Loucy (cell line): Measurements from ENCODE around the gene NTNG1.

ENCODE experiments used
- H2AFZ ChIP-seq: fragments of 200-600 bp; sonication (generic); 2 replicates; pipeline ENCODE4 v1.6.0; 2016; ENCODE audit warnings: antibody characterized with exemption, mild to moderate bottlenecking, low read length, moderate library complexity
- H3F3A ChIP-seq: fragments of 200-600 bp; 2 replicates; pipeline ENCODE4 v1.6.0; 2016; ENCODE audit warnings: antibody characterized with exemption, low read depth, mild to moderate bottlenecking
- H3K27me3 ChIP-seq: fragments of 200-600 bp; sonication (generic); 2 replicates; pipeline ENCODE4 v1.6.1; 2014; ENCODE audit warnings: low read length, mild to moderate bottlenecking; ENCODE audit not compliant: insufficient read depth, poor library complexity, severe bottlenecking
- H3K36me3 ChIP-seq: fragments of 200-600 bp; sonication (generic); 2 replicates; pipeline ENCODE4 v1.6.1; 2016; ENCODE audit warnings: low read length; ENCODE audit not compliant: insufficient read depth
- H3K4me1 ChIP-seq: fragments of 200-600 bp; sonication (generic); 2 replicates; pipeline ENCODE4 v1.5.1; 2014; ENCODE audit warnings: low read length, mild to moderate bottlenecking; ENCODE audit not compliant: insufficient read depth, poor library complexity, severe bottlenecking
- H3K4me2 ChIP-seq: fragments of 200-600 bp; sonication (generic); 2 replicates; pipeline ENCODE4 v1.6.0; 2014; ENCODE audit warnings: antibody characterized with exemption, low read length, low read depth, mild to moderate bottlenecking; ENCODE audit not compliant: poor library complexity, severe bottlenecking
- H3K4me3 ChIP-seq: fragments of 200-600 bp; sonication (generic); 2 replicates; pipeline ENCODE4 v1.5.1; 2014; ENCODE audit warnings: low read length, mild to moderate bottlenecking, mixed read lengths; ENCODE audit not compliant: poor library complexity, severe bottlenecking
- H3K79me2 ChIP-seq: fragments of 200-600 bp; sonication (generic); 2 replicates; pipeline ENCODE4 v1.6.1; 2014; ENCODE audit warnings: low read length; ENCODE audit not compliant: insufficient read depth
- H3K9ac ChIP-seq: fragments of 200-600 bp; sonication (generic); 2 replicates; pipeline ENCODE4 v1.6.0; 2014; ENCODE audit warnings: mild to moderate bottlenecking, low read depth, low read length, moderate library complexity; ENCODE audit not compliant: poor library complexity, severe bottlenecking
- H3K9me2 ChIP-seq: fragments of 200-600 bp; sonication (generic); replicated peaks from 2 replicates; pipeline ENCODE4 v1.6.1; 2016; ENCODE audit warnings: low read depth, low read length, mixed read lengths
- H3K9me3 ChIP-seq: fragments of 200-600 bp; sonication (generic); 2 replicates; pipeline ENCODE4 v1.6.1; 2014; ENCODE audit warnings: mild to moderate bottlenecking, antibody characterized with exemption, low read length, low read depth; ENCODE audit not compliant: insufficient read depth
- H4K20me1 ChIP-seq: fragments of 200-600 bp; sonication (generic); 2 replicates; pipeline ENCODE4 v1.6.0; 2014; ENCODE audit warnings: antibody characterized with exemption, low read length, mild to moderate bottlenecking; ENCODE audit not compliant: insufficient read depth, poor library complexity, severe bottlenecking
- CTCF ChIP-seq: fragments of 200-600 bp; sonication (generic); conservative IDR thresholded peaks from 2 replicates; pipeline ENCODE4 v1.5.1; 2014; ENCODE audit warnings: mild to moderate bottlenecking, antibody characterized with exemption, low read length
- EZH2phosphoT487 ChIP-seq: fragments of 200-600 bp; IDR thresholded peaks from 2 replicates; pipeline ENCODE4 v1.6.1; 2018; ENCODE audit warnings: antibody characterized with exemption, mild to moderate bottlenecking, moderate library complexity, borderline replicate concordance

Gene NTNG1

GRCh38 chr1:107263291-107263915, 122.6 kb downstream of the NTNG1 start:
- no peak overlapping the region for H3K9ac ChIP-seq
- no peaks in the 10 kb centered on the region for H3K9me2 ChIP-seq
- no peaks in the 10 kb centered on the region for H3K79me2 ChIP-seq
- H2AFZ ChIP-seq = no peak overlapping the region
- H3K4me3 ChIP-seq = no peak overlapping the region
- H3F3A ChIP-seq = no peaks in the 10 kb centered on the region
- H4K20me1 ChIP-seq = no peaks in the 10 kb centered on the region
- no peaks in the 10 kb centered on the region for H3K9me3 ChIP-seq
- no peaks in the 10 kb centered on the region for H3K36me3 ChIP-seq
- no peak for TF ChIP-seq EZH2phosphoT487
- no peak for TF ChIP-seq CTCF
- no peaks in the 10 kb centered on the region for H3K27me3 ChIP-seq
- no peaks in the 10 kb centered on the region for H3K4me1 ChIP-seq
- no peak overlapping the region for H3K4me2 ChIP-seq

- Histone ChIP-seq H3K27me3 (no peaks in the 10 kb centered on the region), H3K79me2 (no peaks in the 10 kb centered on the region), H3K4me1 (no peaks in the 10 kb centered on the region), H3K4me2 (no peak overlapping the region), H3K9me3 (no peaks in the 10 kb centered on the region), H4K20me1 (no peaks in the 10 kb centered on the region), H3F3A (no peaks in the 10 kb centered on the region), H2AFZ (no peak overlapping the region), H3K36me3 (no peaks in the 10 kb centered on the region), H3K9ac (no peak overlapping the region), H3K4me3 (no peak overlapping the region), H3K9me2 (no peaks in the 10 kb centered on the region)
- TF ChIP-seq CTCF (no peak), EZH2phosphoT487 (no peak)
These were observed 123.2 kb downstream of the NTNG1 start for GRCh38 chr1:107264007-107264406.

GRCh38 chr1:107264561-107264960, 123.7 kb downstream of the NTNG1 start:
- H2AFZ ChIP-seq = no peak overlapping the region
- H3K4me3 ChIP-seq = no peak overlapping the region
- no peaks in the 10 kb centered on the region for H4K20me1 ChIP-seq
- no peaks in the 10 kb centered on the region for H3K4me1 ChIP-seq
- H3K9me3 ChIP-seq = no peaks in the 10 kb centered on the region
- no peaks in the 10 kb centered on the region for H3K9me2 ChIP-seq
- H3F3A ChIP-seq = no peaks in the 10 kb centered on the region
- H3K36me3 ChIP-seq = no peaks in the 10 kb centered on the region
- no peak overlapping the region for H3K9ac ChIP-seq
- no peaks in the 10 kb centered on the region for H3K79me2 ChIP-seq
- no peaks in the 10 kb centered on the region for H3K27me3 ChIP-seq
- no peak overlapping the region for H3K4me2 ChIP-seq
- TF ChIP-seq EZH2phosphoT487 (no peak), CTCF (no peak)
